ENCODE results near the gene HRCT1.

GRCh38 chr9:35864695-35865255, 41.2 kb upstream of the HRCT1 start:
- TF ChIP-seq CTCF (IDR thresholded peaks at IDR 0.05; ENCODE audit: poor library complexity, severe bottlenecking) (no peak), EZH2 (IDR thresholded peaks at IDR 0.05; ENCODE audit: borderline replicate concordance, insufficient read depth, low read length, poor library complexity, severe bottlenecking) (no peak), EP300 (conservative IDR thresholded peaks at IDR 0.05; ENCODE audit: poor library complexity, severe bottlenecking) (no peak), POLR2AphosphoS5 (IDR thresholded peaks at IDR 0.05) (no peak), SMC3 (conservative IDR thresholded peaks at IDR 0.05; ENCODE audit: poor library complexity) (no peak), MXI1 (conservative IDR thresholded peaks at IDR 0.05; ENCODE audit: poor library complexity, severe bottlenecking) (no peak), REST (IDR thresholded peaks at IDR 0.05; ENCODE audit: borderline replicate concordance) (no peak), TAF1 (IDR thresholded peaks at IDR 0.05; ENCODE audit: low read depth) (no peak)
